Measurements from ENCODE around the gene KHDRBS2. TPM values are rescaled to one million over a fixed set of nuclear protein-coding genes. Genes with fewer than 3 reads are reported as not detected.
"Not testable (repeated sequence)": the region's sequence is repeated elsewhere in the genome, so short reads cannot be mapped to it uniquely, and the experiment has no call there.

Gene KHDRBS2
- polyA plus RNA-seq, 3 donors, result 1.6 to 2.6 (median 1.6) TPM

- no peak for DNase-seq (ENCODE audit: extremely low read depth in 1 of 11, low read depth in 9 of 11, low spot score in 4 of 11)
Observed at GRCh38 chr6:61935242-61935846, 350.7 kb downstream of the KHDRBS2 start.

- DNase-seq (ENCODE audit: extremely low read depth in 1 of 11, low read depth in 9 of 11, low spot score in 4 of 11), result no peak
Observed at GRCh38 chr6:61909486-61909885, 376.5 kb downstream of the KHDRBS2 start.

GRCh38 chr6:61901748-61902147 is 384.3 kb downstream of the KHDRBS2 start:
- DNase-seq (ENCODE audit: extremely low read depth in 1 of 11, low read depth in 9 of 11, low spot score in 4 of 11), result no peak

- no peak for DNase-seq (ENCODE audit: extremely low read depth in 1 of 11, low read depth in 9 of 11, low spot score in 4 of 11)
Observed at GRCh38 chr6:61894536-61894935, 391.5 kb downstream of the KHDRBS2 start.

DNA sequence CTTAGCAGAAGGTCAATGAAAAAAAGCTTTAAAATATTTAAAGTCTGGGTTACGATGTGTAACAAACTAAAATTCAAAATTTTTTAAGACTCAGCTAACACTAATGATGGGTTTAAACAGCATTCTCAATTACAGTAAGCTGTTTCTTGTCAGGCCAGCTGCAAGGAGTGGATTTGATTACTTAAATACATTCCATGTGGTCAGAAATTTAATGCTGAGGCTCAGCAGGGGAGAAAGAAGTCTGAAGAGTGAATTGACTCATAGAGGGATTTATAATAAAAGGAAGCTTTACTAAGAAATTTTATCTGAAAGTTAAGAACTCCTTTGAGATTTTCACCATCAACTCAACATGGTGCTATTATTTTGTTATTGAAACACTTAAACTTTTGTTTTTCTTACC is 398.6 kb downstream of the KHDRBS2 start:
- no peak for DNase-seq (ENCODE audit: extremely low read depth in 1 of 11, low read depth in 9 of 11, low spot score in 4 of 11)

GRCh38 chr6:61886608-61887259 is 399.3 kb downstream of the KHDRBS2 start:
- DNase-seq (ENCODE audit: extremely low read depth in 1 of 11, low read depth in 9 of 11, low spot score in 4 of 11), result no peak

- DNase-seq (ENCODE audit: extremely low read depth in 1 of 11, low read depth in 9 of 11, low spot score in 4 of 11), result no peak
Observed at GRCh38 chr6:61869632-61870400, 416.2 kb downstream of the KHDRBS2 start.

- DNase-seq (ENCODE audit: extremely low read depth in 1 of 11, low read depth in 9 of 11, low spot score in 4 of 11), result no peak
Observed at GRCh38 chr6:61868507-61869080, 417.4 kb downstream of the KHDRBS2 start.

DNA sequence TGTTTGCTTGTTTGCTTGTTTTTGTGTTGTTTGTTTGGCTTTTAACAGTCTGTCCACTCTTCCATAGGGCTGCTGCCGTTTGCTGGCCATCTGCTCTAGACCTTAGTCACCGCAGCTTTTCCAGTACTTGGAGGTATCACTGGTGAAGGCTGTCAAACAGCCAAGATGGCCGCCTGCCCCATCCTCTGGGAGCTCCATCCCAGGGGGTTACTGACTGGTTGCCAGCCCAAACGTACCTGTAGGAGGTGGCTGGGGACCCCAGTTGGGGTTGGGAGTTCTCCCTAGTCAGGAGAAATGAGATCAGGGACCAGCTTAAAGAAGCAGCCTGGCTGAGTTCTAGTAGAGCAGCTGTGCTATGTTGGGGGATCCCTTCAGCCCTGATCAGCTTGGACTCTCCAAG is 418.4 kb downstream of the KHDRBS2 start:
- DNase-seq (ENCODE audit: extremely low read depth in 1 of 11, low read depth in 9 of 11, low spot score in 4 of 11), result no peak

GRCh38 chr6:61857541-61857940 is 428.5 kb downstream of the KHDRBS2 start:
- no peak for DNase-seq (ENCODE audit: extremely low read depth in 1 of 11, low read depth in 9 of 11, low spot score in 4 of 11)

- DNase-seq (ENCODE audit: extremely low read depth in 1 of 11, low read depth in 9 of 11, low spot score in 4 of 11), result no peak
Observed at GRCh38 chr6:61841958-61842357, 444.1 kb downstream of the KHDRBS2 start.

DNA sequence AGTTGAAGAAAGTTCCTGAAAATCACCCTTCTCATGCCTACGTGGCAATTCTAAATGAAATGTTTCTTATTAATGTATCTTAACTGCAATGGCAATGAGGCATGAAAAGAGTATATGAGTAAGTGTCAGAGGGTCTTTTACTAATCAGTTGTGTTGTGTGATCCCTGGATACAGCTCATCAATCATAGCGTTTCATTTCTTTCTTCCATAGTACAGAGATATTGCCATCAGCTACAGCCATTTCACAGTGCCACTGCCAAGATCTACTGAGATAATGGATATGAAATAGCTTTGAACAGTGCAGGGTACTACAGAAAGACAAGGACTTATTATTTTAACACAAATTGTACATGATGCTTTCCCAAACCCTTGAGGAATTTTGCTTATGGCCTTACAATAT is 450.8 kb downstream of the KHDRBS2 start:
- DNase-seq (ENCODE audit: extremely low read depth in 1 of 11, low read depth in 9 of 11, low spot score in 4 of 11), result no peak

DNA sequence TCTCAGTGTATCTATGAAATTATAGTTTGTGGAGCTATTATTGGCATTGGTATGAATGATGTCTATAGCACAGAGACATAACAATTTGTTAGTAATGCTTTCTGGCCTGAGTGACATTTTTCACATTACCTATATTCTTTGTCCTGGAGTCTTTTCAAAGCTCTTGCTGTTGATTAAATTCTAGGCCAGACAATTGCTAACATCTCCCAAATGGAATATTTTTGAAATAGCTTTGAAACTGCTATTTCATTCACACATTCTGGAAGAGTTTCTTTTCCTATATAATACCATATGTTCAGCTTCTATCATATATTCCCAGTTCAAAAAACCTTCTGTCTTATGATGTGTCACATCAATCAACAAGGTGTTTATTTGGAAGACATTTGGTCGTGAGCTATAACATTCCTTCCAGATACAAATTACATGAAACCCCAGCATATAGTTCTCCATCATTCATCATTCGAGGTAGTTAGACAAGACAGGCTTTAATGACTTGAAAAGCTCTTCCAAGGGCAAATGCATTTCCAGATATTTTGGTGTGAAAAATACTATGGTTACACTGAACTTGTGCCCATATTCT is 452.8 kb downstream of the KHDRBS2 start:
- DNase-seq (ENCODE audit: extremely low read depth in 1 of 11, low read depth in 9 of 11, low spot score in 4 of 11), result no peak

- no peak for DNase-seq (ENCODE audit: extremely low read depth in 1 of 11, low read depth in 9 of 11, low spot score in 4 of 11)
Observed at GRCh38 chr6:61817716-61818115, 468.3 kb downstream of the KHDRBS2 start.

DNA sequence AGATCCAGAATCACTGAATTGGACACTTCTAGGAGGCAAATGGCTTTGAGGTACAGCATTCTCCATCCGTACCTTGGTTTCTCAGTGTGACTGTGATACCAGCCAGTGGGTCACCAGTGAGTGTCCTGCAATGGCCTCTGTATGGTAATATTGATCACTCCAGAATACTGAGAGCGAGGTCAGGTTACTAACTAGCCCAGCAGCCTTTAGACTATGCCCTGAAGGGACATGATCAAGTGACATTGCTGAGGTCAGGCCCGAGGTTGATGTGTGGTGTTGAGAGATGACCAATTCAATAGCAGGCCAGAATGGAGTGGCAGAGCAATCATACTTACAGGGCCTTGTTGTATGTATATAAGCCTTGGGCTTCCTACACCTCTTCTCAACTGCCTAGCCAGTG is 476.0 kb downstream of the KHDRBS2 start:
- DNase-seq (ENCODE audit: extremely low read depth in 1 of 11, low read depth in 9 of 11, low spot score in 4 of 11), result no peak

- peak in 8 of 11 donors; percentile 1 to 47 (median 13) for DNase-seq (ENCODE audit: extremely low read depth in 1 of 11, low read depth in 9 of 11, low spot score in 4 of 11)
Observed at GRCh38 chr6:61809004-61809595, 476.9 kb downstream of the KHDRBS2 start.

GRCh38 chr6:61787998-61788397 is 498.0 kb downstream of the KHDRBS2 start:
- no peak for DNase-seq (ENCODE audit: extremely low read depth in 1 of 11, low read depth in 9 of 11, low spot score in 4 of 11)

- DNase-seq (ENCODE audit: extremely low read depth in 1 of 11, low read depth in 9 of 11, low spot score in 4 of 11), result not testable (repeated sequence)
Observed at GRCh38 chr6:61769446-61769845, 516.6 kb downstream of the KHDRBS2 start.

GRCh38 chr6:61755739-61756138 is 530.3 kb downstream of the KHDRBS2 start:
- no peak for DNase-seq (ENCODE audit: extremely low read depth in 1 of 11, low read depth in 9 of 11, low spot score in 4 of 11)

Measured in renal cortex interstitium (tissue), 11 donors.